K562 (cell line): ENCODE measurements around the gene LGALS8. TPM values are rescaled to one million over a fixed set of nuclear protein-coding genes. Genes with fewer than 3 reads are reported as not detected.

Experiments used
- AFF1 ChIP-seq, 2 experiments: fragments of 450-650 bp; IDR thresholded peaks; 2 replicates each; pipeline ENCODE4 v1.6.1; 2018; ENCODE audit warnings: mild to moderate bottlenecking in 2 of 2, low read depth in 1 of 2; ENCODE audit not compliant: partially characterized antibody in 2 of 2
- BMI1 ChIP-seq: fragments of 150-350 bp; IDR thresholded peaks from 2 replicates; pipeline ENCODE4 v1.6.1; 2014; ENCODE audit warnings: low read length
- CBFA2T3 ChIP-seq: fragments of 450-650 bp; IDR thresholded peaks from 2 replicates; pipeline ENCODE4 v1.6.1; 2017
- CTBP1 ChIP-seq: fragments of 450-650 bp; IDR thresholded peaks from 2 replicates; pipeline ENCODE4 v1.6.1; 2016; ENCODE audit warnings: borderline replicate concordance
- ELF2 ChIP-seq: fragments of 250-450 bp; sonication (Bioruptor Pico); IDR thresholded peaks from 2 replicates; pipeline ENCODE4 v1.5.0; 2021; ENCODE audit warnings: mild to moderate bottlenecking
- HCFC1 ChIP-seq: IDR thresholded peaks from 2 replicates; pipeline ENCODE4 v1.6.1; 2012; ENCODE audit warnings: low read depth, low read length, improper control_type of control experiment
- IFI16 ChIP-seq: fragments of 250-450 bp; sonication (Bioruptor Pico); IDR thresholded peaks from 2 replicates; pipeline ENCODE4 v2.1.2; 2022; ENCODE audit warnings: mild to moderate bottlenecking, inconsistent platforms
- MTA2 ChIP-seq: fragments of 450-650 bp; IDR thresholded peaks from 2 replicates; pipeline ENCODE4 v1.6.1; 2016; ENCODE audit warnings: low read depth
- NR2C1 ChIP-seq, 2 experiments: fragments of 450-650 bp; IDR thresholded peaks; 2 replicates each; pipeline ENCODE4 v1.6.1; 2017; ENCODE audit warnings: mild to moderate bottlenecking in 2 of 2, antibody characterized with exemption in 1 of 2, inconsistent platforms in 1 of 2, missing compliant biosample characterization in 1 of 2, missing genetic modification characterization in 1 of 2
- PRMT5 ChIP-seq: sonication (generic); formaldehyde crosslinking; IDR thresholded peaks from 2 replicates; pipeline ENCODE4 v1.5.0; 2020; ENCODE audit warnings: missing genetic modification reagents
- SOX6 ChIP-seq: fragments of 450-650 bp; IDR thresholded peaks from 2 replicates; pipeline ENCODE4 v1.6.1; 2014; ENCODE audit warnings: mild to moderate bottlenecking
- ZBTB7A ChIP-seq: IDR thresholded peaks from 2 replicates; pipeline ENCODE4 v1.6.1; 2011; ENCODE audit warnings: low read depth, mild to moderate bottlenecking, low read length, moderate library complexity, borderline replicate concordance; ENCODE audit not compliant: control insufficient read depth
- ZKSCAN8 ChIP-seq: fragments of 200-800 bp; sonication (Bioruptor generic); IDR thresholded peaks from 2 replicates; pipeline ENCODE4 v1.6.1; 2016; ENCODE audit warnings: missing genetic modification characterization, missing compliant biosample characterization
- ZNF318 ChIP-seq, 2 experiments: fragments of 450-650 bp; IDR thresholded peaks; 2 replicates each; pipeline ENCODE4 v1.6.1; 2016; ENCODE audit warnings: mild to moderate bottlenecking in 2 of 2, borderline replicate concordance in 1 of 2, low read depth in 1 of 2, moderate library complexity in 1 of 2
- polyA plus RNA-seq, 8 experiments: library from polyadenylated mRNA; depleted of rRNA in 4 of 8; stranded (reverse) in 5 of 8; unstranded in 3 of 8; fragments of >200 nt; fragmentation: Nextera tagmentation in 2 of 8; fragmentation: Illumina TruSeq in 1 of 8; extraction: Ambion mirVana in 2 of 8; extraction: Trizol in 1 of 8; gene quantifications; 2 replicates each; pipeline versions ENCODE4 v1.2.1 to v1.2.3, GENCODE V29; 2011 to 2014; ENCODE audit warnings: inconsistent platforms in 1 of 8, missing spikeins in 1 of 8
- total RNA-seq, 7 experiments: library from RNA; depleted of rRNA in 6 of 7; stranded (reverse); fragments of >200 nt in 6 of 7; fragmentation: Illumina TruSeq in 2 of 7; extraction: Trizol in 2 of 7; gene quantifications; 2 replicates each; pipeline versions ENCODE4 v1.2.1 to v1.2.3, GENCODE V29; 2011 to 2021; ENCODE audit warnings: low replicate concordance in 1 of 7

The LGALS8 gene
- total and polyA plus RNA-seq, 9 of the 15 experiments (the other 6 are each of a cell fraction or from before 2014, with no cell fraction given) = 57.4 to 87.7 (median 70.3) TPM

GRCh38 chr1:236502972-236503639 lies 20.7 kb upstream of the LGALS8 start (continued):
- peak; percentile 28; the same call in 1 of the 2 replicates for TF ChIP-seq NR2C1 (IDR thresholded peaks at IDR 0.05)
- peak; percentile 83 for TF ChIP-seq NR2C1 (tag; IDR thresholded peaks at IDR 0.05)
- TF ChIP-seq SOX6 = peak; percentile 27; the same call in 1 of the 2 replicates
- TF ChIP-seq ELF2 = peak; percentile 51; the same call in 1 of the 2 replicates
- no peak for TF ChIP-seq IFI16 (CRISPR knock-in tag)
- no peak for TF ChIP-seq CBFA2T3
- TF ChIP-seq ZBTB7A = peak; percentile 64
- peak in 1 of 2 experiments; percentile 26 for TF ChIP-seq AFF1 (IDR thresholded peaks at IDR 0.05; ENCODE audit: low read depth in 1 of 2, partially characterized antibody in 2 of 2)
- no peak for TF ChIP-seq ZNF318 (IDR thresholded peaks at IDR 0.05; ENCODE audit: borderline replicate concordance in 1 of 2, low read depth in 1 of 2)
- TF ChIP-seq PRMT5 (CRISPR knock-in tag) = no peak
- no peak for TF ChIP-seq HCFC1
- peak; percentile 33; the same call in 1 of the 2 replicates for TF ChIP-seq MTA2
- TF ChIP-seq BMI1 = no peak
- TF ChIP-seq ZKSCAN8 (CRISPR knock-in tag) = peak; percentile 33; the same call in 1 of the 2 replicates
- peak; percentile 68; the same call in 1 of the 2 replicates for TF ChIP-seq CTBP1
